NCI-H82 (cell line): ENCODE measurements around the gene SMIM41.

Experiments
- DNase-seq: peaks from one replicate; lab custom pipeline; 2025; lab: John Stamatoyannopoulos, UW

SMIM41 gene

DNA sequence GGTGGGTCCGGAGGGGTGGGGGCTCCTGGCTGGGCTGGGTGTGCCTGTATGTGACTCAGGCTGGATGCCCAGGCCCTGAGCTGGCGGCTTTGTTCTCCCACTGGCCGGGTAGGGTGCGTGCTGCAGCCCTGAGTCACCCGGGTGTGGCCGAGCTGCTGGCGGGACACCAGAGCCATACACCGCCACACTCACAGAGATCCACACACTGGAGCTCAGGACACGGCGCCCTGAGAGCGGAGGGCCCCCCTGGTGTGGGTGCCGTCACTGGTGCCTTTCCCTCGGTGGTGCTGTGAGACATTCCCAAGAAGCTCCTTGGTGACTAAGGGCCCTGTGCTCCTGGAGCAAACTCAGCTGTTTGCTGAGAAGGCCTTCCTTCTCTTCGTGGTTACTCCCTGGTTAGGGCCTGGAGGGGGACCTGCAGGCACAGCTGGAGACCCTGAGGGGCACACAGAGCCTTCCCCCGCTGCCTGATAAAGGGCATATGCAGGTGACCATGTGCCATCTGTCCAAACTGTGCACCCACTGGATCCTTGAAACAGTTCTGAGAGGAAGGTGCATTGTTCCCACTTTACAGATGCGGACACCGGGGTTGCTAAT, 68.0 kb downstream of the SMIM41 start:
- DNase-seq: no peak

GRCh38 chr12:52147964-52148463, 68.5 kb downstream of the SMIM41 start:
- DNase-seq: no peak

GRCh38 chr12:52148464-52149181, 69.1 kb downstream of the SMIM41 start:
- no peak for DNase-seq

GRCh38 chr12:52149182-52149641, 69.7 kb downstream of the SMIM41 start:
- no peak for DNase-seq

DNA sequence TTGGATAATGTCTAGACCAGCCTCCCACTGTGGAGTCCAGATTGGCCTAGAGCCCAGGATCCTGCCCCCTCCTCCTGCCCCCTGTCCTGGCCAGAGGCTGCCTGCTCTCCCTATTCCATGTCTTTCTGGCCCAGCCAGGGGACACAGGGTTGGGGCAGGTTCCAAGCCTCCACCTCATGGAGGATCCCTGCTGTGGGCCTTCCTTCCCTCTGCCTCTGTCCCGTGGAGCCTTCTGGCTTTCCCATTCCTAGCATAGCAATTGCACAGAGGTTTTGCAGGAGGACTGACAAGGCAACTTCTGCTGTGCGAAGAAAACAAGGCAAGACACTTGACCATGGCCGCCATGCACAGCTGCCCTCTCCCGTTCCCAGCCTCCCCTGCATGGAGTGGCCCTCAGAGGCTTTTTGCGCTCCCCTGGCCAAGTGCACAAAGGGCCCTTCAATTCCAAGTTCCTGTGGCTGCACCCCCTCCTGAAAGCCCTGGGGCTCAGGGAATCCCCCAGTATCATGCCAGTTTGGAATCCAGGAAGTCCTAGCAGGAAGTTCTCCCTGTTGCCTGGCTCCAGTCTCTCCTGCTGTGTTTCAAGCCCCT, 70.2 kb downstream of the SMIM41 start:
- no peak for DNase-seq

DNA sequence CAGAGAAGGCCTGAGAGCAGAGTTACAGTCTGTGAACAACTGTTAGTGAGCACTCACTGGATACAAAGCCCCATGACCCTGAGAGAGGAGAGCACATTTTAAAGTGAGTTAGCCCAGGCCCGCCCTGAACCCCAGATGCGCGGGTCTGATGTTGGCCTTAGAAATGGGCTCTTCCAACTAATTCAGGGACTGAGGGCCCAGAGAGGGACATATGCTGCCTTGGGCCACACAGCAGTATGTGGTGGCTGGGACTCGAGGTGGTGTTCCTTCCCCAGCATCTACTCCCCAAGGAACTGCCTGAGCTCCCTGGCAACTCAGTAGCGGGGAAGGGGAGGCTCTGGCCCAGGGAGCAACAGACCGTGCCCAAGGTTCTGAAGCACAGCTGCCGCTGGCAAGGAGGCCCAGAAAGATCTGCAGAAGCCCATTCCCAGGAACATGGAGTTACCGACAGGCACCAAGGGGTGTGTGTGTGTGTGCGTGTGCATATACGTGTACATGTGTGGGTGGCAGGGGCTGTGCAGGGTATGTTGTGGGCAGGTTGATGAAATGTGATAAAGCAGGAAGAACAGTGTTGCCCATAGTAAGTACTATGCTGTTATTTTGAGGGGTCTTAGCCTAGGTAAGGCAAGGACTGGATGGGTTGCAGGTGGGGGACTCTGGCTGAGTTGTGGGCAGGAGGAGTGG, 71.8 kb downstream of the SMIM41 start:
- DNase-seq: no peak

DNA sequence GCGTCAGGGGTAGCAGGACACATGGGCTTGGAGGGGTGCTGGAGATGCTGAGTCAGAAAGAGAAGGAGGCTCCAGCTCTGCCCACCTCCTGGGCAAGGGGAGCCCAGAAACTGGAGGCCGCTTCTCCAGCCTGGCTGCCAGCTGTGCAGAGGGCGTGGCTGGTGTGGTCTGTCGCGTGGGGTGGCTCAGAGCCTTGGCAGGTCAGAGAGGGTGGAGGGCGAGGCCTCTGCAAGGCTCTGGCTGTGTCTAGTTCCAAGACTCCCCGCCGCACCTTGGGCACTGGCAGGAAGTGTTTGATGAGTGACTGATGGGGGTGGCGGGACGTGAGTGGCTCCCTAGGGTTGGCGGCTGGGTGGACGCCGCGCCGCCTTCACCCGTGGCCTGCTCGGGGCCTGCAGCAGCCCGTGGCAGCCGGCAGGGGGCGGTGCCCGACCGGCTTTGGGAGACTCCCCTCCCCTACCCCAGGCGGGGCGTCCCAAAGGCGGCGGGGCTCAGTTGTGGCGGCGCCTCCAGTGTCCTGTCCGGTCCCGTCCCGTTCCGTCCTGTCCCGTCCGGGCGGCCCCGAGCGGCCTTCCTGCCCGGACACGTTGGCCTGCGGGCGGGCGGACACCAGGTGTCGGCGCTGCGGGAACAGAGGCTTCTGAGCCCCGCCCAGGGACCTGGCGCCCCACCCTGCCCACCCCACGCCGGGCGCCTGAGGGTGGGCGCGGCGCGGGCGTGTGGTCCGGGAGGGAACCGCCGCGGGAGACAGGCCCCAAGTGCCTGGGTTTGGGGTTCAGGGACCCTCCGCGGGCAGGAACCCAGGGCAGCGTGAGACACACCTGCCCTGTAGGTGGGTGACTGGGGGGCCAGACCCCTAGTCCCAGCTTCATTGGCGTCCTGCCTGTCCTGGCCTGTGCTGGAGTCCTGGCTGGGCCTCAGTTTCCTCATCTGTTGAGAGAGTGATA, 72.6 kb downstream of the SMIM41 start:
- peak; percentile 65 for DNase-seq

GRCh38 chr12:52152905-52153317, 73.4 kb downstream of the SMIM41 start:
- DNase-seq: no peak

GRCh38 chr12:52155048-52155868, 75.8 kb downstream of the SMIM41 start:
- DNase-seq: no peak

DNA sequence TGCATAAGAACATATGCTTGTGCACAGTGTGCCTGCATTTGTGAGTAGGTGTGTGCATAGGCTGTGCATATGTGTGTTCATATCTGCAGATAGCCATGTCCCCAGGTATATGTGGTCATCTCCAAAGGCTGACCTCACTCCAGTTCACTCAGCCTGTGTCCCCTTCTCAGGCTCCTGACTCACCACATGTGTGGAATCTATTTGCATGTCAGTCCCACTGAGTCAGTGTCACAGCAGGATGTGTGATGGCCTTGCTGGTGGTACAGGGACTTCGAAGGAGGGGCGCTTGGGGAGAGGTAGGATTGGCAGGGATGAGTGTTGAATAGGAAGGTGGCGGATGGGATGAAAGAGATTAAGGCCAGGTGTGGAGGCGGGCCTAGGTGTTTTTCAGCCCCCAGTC, 76.8 kb downstream of the SMIM41 start:
- no peak for DNase-seq

GRCh38 chr12:52156757-52157565, 77.5 kb downstream of the SMIM41 start:
- peak; percentile 81 for DNase-seq

GRCh38 chr12:52157566-52158150, 78.2 kb downstream of the SMIM41 start:
- DNase-seq: no peak
